NCI-H1436 (cell line): ENCODE data around the gene ALOX5.

ENCODE experiments used
- DNase-seq: peaks from one replicate; lab custom pipeline; 2025; lab: John Stamatoyannopoulos, UW

The ALOX5 gene

DNA sequence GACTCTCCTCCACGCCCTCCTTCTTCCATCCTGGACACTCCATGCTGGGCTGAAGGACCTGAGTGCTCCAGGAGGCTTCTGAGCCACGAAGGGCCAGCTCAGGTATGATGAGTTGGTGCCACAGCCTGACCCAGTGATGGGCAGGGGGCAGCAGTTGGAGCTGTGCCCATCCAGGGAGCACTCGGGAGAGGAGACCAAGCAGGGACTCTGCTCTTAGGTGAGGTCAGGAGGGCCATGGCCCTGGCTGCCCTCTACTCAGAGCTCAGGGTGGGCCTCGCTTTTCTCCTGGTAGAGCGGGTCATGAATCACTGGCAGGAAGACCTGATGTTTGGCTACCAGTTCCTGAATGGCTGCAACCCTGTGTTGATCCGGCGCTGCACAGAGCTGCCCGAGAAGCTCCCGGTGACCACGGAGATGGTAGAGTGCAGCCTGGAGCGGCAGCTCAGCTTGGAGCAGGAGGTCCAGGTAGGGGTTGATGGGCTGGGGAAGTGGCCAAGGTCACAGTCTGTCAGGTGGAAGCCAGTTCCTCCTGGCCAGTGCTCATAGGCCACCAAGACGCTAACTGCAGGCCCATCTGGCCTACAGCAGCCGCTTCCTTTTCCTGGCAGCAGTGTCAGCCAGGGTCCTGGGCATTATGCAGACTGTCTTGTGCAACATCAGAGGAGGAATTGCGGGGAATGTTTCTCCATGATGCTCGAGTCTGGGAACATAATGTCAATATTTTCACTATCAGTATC, 50.8 kb downstream of the ALOX5 start:
- no peak for DNase-seq

DNA sequence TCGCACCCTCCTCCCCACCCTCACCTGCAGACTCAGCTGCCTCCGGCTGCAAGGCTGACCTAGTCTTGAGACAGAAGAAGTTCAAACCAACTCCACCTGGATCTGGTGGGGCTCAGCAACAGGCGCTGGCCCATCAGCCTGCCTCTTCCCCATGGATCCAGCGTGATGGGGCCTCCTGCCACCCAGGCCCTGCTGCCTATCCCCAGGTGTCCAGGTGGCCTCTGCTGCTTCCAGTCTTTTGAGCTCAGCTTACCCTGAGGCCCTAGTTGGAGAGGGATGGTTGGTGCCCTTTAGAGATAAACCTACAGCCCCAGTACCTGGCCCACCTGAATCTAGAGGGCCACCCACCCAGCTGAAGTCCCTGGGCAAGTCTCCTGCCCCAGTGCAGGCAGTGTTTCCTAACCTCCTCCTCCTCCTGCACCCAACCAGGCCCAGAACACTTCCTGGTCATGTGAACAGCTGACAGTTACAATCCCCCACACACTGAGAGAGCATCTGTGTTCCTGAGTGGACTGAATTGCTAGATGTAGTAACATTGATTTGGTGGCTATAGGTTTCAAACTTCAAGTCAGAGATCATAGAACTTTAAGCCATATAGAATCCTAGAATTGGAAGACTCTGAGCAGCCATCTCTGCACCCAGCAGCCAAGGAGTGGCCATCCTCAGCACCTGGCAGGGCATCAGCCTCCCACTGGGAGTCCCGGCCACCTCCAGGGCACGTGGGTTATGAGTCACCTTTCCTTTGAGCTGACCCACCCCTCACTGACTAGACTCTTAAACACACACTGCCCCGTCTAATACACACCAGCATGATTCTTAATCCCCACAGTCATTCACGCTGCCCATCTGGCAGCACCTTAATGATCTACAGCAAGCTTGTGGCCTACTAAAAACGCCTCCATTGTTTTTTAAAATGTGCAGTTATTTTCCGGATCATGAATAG, 51.9 kb downstream of the ALOX5 start:
- DNase-seq, result no peak

DNA sequence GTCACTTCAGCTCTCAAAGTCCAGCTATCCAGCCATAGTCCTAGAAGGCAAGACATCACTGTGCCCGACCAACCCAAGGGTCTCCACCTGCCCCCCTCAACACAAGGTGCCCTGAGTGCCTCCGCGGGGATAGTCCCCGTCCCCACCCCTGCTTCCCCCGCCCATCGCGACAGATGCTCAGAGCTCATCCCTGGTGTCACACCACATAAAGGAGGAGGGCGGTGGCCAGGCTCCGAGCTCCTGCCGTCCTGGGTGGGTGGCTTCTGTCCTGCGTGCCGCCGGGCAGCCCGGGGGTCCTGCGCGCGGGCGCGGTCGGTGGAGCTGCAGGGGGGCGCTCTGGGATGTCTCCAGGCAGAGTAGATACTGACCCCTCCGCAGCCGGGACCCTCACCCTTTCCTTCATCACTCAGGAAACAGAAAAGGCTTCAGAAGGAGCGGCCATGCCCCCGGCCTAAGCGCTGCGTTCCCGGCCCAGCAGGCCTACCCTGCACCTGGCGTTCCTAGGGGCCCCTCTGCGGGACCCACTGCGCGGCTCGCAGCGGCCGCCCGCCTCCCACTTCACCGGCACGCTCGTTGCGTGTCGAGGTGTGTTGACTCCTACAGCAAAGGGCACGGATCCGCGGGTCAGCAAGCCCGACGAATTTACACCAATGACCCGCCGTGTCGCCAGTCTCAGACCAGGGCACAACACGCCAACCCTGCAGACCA, 53.4 kb downstream of the ALOX5 start:
- DNase-seq, result no peak

DNA sequence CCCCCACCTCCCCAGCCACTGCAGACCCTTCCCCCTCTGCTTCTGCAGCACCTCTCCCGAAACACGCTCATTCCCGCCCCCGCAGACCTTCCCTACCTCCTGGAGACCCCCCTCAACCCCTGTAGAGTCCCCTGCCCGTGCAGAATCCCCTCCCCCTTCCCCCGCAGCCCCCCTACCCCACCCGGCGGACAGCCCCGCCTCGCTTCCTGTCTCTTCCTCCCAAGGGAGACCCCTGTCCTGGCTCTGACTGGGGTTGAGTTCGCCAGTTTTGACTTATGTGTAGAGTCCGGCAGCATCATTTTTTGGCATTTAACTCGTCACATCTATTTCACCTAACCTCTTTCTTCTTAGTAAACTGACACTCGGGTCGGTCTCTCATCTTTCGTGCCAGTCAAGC, 54.0 kb downstream of the ALOX5 start:
- no peak for DNase-seq

DNA sequence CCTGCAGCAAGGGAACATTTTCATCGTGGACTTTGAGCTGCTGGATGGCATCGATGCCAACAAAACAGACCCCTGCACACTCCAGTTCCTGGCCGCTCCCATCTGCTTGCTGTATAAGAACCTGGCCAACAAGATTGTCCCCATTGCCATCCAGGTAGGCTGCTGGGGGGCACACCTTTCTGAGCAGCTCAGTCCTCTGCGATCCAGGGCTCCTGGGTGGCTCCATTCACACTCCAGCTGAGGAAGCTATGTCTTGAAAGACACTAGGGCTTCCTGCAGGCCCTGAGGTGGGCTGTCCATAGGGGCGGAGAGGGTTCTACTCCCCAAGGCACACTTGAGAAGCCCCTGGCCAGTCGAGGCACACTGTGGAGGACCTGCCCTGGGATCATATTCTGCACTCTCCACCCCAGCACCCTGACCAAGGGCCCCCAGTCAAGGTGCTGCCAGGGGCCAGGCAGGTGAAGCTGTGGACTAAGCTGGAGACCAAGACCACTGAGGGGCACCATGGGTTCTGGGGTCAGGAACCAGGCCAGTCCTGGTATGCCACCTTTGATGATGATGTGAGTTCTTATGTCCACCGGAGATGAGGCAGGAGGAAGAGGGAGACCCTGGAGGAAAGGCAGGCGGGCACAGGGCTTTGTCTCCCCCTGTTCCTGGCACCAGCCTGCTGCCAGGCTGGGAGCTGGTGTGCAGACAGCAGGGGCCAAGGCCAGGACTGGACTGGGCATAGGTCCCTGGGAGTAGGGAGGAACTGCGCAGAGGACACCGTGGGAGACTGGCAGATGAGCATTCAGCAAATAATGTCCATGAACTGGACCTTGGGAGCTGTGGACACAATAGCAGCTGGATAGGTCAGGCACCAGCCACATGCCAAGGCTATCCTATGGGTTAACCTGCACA, 54.8 kb downstream of the ALOX5 start:
- DNase-seq, result no peak

DNA sequence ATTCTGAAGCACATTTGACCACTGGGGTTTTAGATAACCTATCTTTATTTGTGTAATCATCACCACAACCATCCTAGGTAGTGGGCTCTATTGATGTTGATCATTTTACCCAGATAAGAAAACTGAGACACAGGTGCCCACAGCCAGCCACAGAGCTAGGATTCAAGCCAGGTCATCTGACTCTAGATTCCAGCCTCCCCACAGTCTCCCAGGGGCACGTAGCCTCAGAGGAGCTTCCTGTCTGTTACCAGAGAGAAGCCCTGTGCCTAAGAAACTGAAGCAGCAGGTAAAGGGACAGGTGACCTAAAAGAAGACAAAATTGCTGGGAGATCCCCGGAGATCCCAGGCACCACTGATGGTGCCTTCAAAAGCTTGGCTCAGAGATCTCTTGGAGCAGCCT, 55.8 kb downstream of the ALOX5 start:
- DNase-seq, result no peak

DNA sequence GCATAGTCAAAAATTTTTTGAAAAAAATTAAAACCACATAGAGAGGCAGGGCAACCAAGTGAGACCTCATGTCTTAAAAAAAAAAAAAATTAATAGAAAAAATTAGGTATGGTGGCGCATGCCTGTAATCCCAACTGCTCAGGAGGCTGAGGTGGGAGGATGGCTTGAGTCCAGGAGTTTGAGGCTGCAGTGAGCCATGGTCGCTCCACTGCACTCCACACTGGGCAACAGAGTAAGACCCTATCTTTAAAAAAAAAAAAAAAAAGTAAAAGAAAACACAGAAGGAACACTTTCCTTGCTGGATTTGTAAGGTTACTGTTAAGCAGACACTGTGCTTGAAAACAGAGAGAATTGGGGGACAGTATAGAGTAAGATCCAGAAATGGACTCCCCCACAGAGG, 58.1 kb downstream of the ALOX5 start:
- no peak for DNase-seq

DNA sequence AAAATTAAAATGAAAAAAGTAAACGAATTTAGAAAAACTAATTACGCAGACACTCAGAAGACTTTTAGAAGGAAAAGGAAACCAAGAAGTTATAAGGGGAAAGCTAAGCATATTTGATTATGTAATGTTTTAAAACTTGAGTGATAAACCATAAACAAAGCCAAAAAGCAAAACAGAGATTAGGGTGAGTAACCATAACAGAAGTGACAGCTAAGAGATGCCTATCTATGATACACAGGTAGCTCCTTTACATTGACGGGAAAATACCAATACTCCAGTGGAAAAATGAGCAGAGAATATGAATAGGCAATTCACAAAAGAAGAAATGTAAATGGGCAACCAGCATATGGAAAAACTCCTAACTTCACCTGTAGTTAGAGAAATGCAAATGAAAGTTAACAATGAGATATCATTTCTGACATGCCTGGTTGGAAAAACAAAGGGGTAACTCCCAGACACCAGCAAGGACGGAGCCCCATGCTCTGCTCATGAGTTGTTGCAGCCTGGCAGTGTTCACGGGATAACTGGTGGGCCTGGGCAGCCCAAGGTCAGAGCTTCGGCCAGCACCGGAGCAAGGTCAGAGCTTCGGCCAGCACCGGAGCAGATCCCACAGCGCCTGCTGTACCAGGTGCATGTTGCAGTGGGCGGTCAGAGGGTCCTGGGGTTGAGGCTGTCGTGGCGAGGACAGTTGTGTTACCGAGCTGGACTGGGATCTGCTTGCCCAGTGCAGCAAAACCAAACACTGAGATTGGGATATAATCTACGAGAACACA, 58.9 kb downstream of the ALOX5 start:
- no peak for DNase-seq

DNA sequence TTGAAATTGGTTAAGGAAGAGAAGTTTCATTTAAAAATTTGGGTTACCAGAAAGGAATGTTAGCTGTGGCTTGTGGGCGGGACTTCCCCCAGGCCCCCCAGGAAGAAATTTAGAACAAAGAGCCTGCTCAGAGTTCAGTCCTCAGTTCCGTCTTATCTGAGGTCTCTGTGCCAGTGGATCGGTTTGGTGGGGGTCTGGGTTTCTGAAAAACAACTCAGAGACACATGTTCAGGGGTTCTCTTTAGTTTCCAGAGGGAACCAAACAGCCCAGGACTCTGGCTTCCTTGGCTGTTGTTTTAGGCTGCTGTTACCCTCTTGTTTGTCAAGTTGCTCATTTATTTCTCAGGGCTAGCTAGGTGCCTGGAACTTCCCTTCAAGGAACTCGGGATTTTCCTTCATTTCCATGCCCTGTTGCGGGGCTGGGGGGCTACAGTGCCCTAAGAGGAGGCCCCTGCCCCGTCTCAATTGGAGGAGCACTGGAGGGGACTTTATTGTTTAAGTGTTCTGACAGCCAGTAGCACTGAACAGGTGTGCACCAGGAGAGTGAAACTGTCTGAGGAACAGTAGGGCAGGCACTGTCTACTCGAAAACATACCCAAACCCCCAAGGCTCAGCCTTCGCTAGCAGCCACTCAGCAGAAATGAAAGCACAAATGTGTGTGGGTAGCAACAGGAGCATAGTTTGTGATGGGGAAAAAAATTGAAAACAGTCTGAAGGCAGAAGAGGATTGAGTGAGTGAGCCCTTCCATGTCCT, 59.9 kb downstream of the ALOX5 start:
- DNase-seq, result no peak

DNA sequence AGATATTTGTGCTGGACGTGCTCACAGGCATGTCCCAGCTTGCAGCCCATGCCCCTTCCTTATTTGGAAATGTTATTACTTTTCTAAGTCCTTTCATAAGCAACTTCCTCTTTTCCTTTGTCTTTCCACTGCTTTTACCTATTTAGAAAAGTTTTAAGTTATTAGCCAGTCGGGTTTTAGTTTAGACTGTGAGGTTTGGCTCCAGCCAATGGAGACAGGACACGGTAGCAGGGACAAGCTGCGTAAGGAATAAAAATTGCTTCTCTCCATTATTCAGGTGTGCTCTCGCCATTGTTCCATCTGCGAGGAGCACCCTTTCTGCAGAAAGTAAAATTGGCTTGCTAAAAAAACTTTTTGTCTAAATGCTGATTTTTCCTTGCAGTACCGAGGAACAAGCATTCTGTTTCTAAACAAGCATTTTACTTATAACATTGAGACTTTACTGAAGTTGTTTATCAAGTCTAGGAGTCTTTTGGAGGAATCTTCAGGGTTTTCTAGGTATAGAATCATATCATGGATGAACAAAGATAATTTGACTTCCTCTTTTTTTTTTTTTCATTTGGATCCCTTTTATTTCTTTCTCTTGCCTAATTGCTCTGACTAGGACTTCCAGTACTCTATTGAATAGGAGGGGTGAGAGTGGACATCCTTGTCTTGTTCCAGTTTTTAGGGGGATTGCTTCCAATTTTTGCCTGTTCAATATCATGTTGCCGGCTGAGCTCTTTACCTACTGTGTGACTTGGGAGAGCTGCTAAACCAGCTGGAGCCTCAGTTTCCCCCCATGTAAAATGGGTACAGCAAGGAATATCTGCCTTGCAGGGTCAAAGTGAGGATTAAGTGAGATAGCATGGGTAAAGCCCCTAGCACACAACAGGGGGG, 63.8 kb downstream of the ALOX5 start:
- DNase-seq, result no peak

DNA sequence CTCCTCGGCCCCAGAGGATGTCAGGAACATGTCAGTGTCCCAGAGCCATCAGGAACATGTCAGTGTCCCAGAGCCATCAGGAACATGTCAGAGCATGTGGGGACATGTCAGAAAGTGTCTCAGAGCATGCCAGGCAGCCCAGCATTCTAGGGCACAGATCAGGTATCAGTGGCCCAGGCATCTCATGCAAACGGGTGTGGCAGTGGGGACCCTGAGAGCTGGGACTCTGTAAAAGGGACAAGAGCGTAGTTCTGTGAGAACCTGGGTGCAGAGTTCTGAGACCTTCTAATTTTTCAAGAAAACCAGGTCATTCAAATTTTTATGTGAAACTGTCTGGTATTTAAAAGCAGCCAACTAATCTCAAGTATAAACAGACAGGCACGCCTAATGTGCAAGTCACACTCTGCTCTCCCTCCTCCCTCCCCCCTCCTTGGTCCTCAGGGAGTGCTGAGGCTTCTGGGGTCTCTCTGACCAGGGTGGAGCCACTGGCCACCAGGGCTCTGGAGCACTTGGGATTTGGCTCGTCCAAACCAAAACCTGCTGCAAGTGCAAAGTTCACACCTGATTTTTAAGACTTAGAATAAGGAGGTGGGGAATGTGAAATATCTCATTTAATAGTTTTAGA, 64.6 kb downstream of the ALOX5 start:
- no peak for DNase-seq

DNA sequence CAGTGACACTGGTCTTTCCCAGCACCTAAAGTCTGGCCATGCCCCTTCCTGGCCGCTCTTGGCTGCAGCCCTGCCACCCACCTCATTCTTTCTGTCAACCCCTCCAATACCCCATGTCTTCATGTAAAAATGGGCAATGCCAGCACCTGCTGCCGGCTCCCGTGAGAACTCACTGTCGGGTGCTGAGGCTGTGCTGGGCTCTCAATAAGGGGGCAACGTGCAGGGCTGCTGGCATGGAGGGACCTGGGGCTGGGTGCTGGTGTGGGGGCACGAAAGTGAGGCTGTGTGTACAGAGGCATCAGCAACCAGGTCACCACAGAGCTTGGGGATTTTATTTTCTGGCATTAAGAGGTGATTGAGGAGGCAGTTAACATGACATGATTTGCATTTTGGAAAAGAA, 65.3 kb downstream of the ALOX5 start:
- no peak for DNase-seq

DNA sequence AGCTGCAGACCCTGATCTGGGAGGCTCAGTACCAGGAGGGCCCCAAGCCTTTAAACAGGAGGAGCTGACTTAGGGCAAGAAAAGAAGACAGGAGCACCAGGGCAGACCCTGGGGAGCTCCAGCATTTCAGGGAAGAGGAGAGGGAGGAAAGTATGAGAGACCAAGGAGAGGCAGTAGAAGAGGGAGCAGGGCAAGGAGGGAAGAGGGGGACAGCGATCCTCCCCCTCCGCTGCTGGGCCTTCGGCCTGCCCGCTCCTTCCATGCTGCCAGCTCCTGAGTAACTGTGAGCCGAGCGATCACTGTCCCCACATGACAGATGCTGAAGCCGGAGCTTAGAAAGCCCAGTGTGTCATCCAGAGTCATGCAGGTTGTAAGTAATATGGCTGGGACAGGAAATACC, 65.9 kb downstream of the ALOX5 start:
- no peak for DNase-seq

DNA sequence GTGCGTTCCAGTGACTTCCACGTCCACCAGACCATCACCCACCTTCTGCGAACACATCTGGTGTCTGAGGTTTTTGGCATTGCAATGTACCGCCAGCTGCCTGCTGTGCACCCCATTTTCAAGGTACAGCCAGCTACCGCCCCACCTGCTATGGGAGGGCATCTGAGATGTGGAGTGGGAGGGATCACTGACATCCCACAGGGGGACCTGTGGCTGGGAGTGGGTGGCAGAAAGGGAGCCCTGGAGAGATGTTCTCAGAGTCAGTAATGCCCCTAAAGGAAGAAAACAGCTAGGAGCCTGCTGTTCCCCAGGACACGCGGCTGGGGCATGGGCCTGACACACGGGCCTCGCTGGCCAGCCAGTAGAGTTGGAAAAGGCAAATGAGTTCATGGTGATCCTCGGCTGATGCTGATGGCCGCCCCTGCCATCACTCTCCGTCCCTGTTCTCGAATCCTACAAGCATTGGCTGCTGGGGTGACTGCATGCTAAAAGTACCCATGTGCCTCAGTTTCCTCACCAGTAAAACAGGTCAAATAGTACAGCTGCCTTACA, 66.6 kb downstream of the ALOX5 start:
- DNase-seq, result no peak

DNA sequence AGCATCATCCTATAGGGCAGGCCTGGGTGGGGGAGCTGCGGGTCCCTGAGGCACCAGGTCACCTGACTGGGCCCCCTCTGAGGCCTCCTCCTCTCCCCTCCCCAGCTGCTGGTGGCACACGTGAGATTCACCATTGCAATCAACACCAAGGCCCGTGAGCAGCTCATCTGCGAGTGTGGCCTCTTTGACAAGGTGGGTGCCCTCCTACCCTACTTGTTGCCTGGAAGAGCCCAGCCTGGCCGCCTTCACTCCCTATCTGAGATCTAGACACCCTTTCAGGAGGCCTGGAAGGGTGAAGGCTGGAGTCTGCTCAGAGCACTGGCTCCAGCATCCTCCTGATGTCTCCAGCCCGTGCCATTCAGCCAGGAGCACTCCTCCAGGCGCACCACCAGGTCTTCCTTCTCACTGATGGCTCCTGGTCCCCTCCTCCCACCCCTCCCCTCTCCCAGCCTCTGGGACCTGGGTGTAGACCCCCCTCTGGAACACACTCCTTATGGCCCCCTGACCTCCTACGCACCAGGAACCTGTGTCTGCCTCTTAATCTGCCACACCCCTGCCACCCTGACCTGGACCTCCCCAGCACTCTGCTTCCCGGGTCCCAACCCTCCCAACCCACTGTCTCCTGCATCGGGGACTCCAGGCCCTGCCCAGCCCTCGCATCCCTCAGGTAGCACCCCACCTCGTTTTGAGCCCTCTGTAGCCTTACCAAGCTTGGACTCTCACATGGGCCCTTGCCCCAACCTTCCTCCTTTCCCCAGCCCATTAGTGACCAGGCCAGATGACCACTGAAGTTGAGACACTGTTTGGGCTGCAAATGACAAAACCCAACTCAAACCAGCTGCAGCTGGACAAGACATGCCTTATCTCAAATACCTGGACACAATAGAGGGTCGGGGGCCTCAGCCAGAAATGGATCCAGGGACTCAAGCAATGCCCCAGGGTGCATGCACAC, 67.5 kb downstream of the ALOX5 start:
- no peak for DNase-seq

DNA sequence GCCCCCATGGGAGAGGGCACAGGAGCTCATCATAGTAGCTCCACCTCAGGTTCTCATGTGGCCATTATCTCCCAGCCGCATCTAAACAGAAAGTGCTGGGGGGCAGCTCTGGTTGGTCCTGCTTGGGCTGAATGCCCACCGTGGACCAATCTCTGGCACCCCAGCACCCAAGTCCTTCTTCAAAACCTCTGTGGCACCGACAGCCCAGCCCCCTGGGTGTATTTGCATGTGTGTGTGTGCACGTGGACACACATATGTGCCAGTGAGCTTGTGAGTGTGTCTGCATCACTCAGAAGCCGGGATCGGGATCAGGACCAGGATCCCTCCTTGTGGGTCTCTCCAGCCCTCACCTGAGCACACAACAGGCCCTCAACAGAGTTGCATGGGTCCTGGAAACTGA, 68.2 kb downstream of the ALOX5 start:
- no peak for DNase-seq

DNA sequence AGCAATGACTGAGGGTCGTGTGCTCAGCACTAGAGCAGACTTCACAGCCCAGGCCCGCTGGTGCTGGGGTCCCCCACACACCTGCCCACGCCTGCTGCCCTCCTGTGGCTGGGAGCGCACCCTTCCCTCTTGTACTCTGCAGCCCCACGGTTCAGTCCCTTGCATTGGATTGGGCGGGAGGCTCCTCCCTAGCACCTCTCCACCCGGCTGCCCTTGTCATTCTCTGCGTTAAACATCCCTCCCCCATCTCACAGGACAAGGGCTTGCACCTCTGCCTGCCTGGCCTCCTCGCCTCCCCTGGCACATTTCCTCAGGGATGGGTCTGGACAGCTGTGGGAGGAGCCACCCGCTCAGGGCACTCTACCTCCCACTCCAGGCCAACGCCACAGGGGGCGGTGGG, 68.6 kb downstream of the ALOX5 start:
- DNase-seq, result no peak
